GM12878 (cell line): Measurements from ENCODE around the gene TMEM94. TPM values are rescaled to one million over a fixed set of nuclear protein-coding genes. Genes with fewer than 3 reads are reported as not detected.

ENCODE experiments used
- ATAC-seq: fragments of 200-7000 bp; cut with Tn5 transposase; 3 replicates; pipeline ENCODE4 v1.9.1; 2020; ENCODE audit warnings: mild to moderate bottlenecking, moderate library complexity
- BruUV-seq: library from RNA; stranded (reverse); fragments of 400-500 nt; replicated peaks from 2 replicates; lab custom pipeline; 2021; lab: Mats Ljungman, UMichigan
- CTCF ChIA-PET: fragments of 300-600 bp; sonication (Branson Sonifier 250); formaldehyde crosslinking; extraction: SDS; loops from one replicate; lab custom pipeline; 2021; ENCODE audit warnings: inconsistent platforms; lab: Yijun Ruan, JAX
- POLR2A ChIA-PET: fragments of 350-600 bp; formaldehyde crosslinking; extraction: SDS; loops from one replicate; lab custom pipeline; 2021; ENCODE audit warnings: inconsistent platforms; lab: Charles Lee
- RAD21 ChIA-PET: fragments of 300-600 bp; sonication (Branson Sonifier 250); formaldehyde crosslinking; loops from one replicate; lab custom pipeline; 2023; ENCODE audit warnings: antibody characterized with exemption; ENCODE audit not compliant: unreplicated experiment; lab: Charles Lee
- SMC1A ChIA-PET: fragments of 300-600 bp; sonication (Branson Sonifier 250); formaldehyde crosslinking; loops from one replicate; lab custom pipeline; 2023; ENCODE audit not compliant: unreplicated experiment, uncharacterized antibody; lab: Charles Lee
- DNase-seq: peaks from one replicate; pipeline ENCODE4 v3.0.0-alpha.2; 2011; ENCODE audit warnings: low read depth, low spot score
- FAIRE-seq: peaks from 3 replicates; lab custom pipeline; 2011; peaks lifted over from hg19 to GRCh38; lab: Jason Lieb, UNC
- H2AFZ ChIP-seq: 2 replicates; pipeline ENCODE4 v1.6.0; 2011; ENCODE audit warnings: low read depth, low read length, control low read depth; ENCODE audit not compliant: control insufficient read depth
- H3K27ac ChIP-seq: 2 replicates; pipeline ENCODE4 v1.5.1; 2011; ENCODE audit warnings: control low read depth; ENCODE audit not compliant: control insufficient read depth, insufficient read depth
- H3K27me3 ChIP-seq, 2 experiments: replicated peaks in 1 of 2; 2 replicates each; pipeline versions ENCODE4 v1.6.0 to v1.6.1; 2011; ENCODE audit warnings: low read length in 1 of 2; ENCODE audit not compliant: control insufficient read depth in 2 of 2, insufficient read depth in 2 of 2
- H3K36me3 ChIP-seq, 2 experiments: 2 replicates each; pipeline ENCODE4 v1.5.1; 2011; ENCODE audit warnings: low read length in 1 of 2; ENCODE audit not compliant: control insufficient read depth in 2 of 2, insufficient read depth in 2 of 2
- H3K4me1 ChIP-seq: 2 replicates; pipeline ENCODE4 v1.6.1; 2011; ENCODE audit warnings: mild to moderate bottlenecking, low read length, moderate library complexity, mixed read lengths; ENCODE audit not compliant: control insufficient read depth, insufficient read depth
- H3K4me2 ChIP-seq: 2 replicates; pipeline ENCODE4 v1.6.0; 2011; ENCODE audit warnings: control low read depth; ENCODE audit not compliant: control insufficient read depth, insufficient read depth
- H3K4me3 ChIP-seq: fragments of 200-600 bp; sonication (generic); 2 replicates; pipeline ENCODE4 v1.5.1; 2016
- H3K79me2 ChIP-seq: 2 replicates; pipeline ENCODE4 v1.6.0; 2011; ENCODE audit warnings: low read length; ENCODE audit not compliant: control insufficient read depth, insufficient read depth
- H3K9ac ChIP-seq: 2 replicates; pipeline ENCODE4 v1.8.0; 2011; ENCODE audit warnings: low read length, control low read depth, mixed read lengths; ENCODE audit not compliant: control insufficient read depth, insufficient read depth
- H3K9me3 ChIP-seq: replicated peaks from 3 replicates; pipeline ENCODE4 v1.5.1; 2011; ENCODE audit warnings: mild to moderate bottlenecking, low read length; ENCODE audit not compliant: control insufficient read depth, insufficient read depth
- H4K20me1 ChIP-seq: 2 replicates; pipeline ENCODE4 v1.6.0; 2011; ENCODE audit not compliant: control insufficient read depth, insufficient read depth
- DPF2 ChIP-seq: fragments of 450-650 bp; IDR thresholded peaks from 2 replicates; pipeline ENCODE4 v1.6.1; 2017; ENCODE audit warnings: mild to moderate bottlenecking
- EZH2 ChIP-seq: IDR thresholded peaks from 2 replicates; pipeline ENCODE4 v1.6.1; 2012; ENCODE audit warnings: low read depth, mild to moderate bottlenecking, control low read depth, inconsistent platforms, low read length, borderline replicate concordance; ENCODE audit not compliant: control insufficient read depth
- LARP7 ChIP-seq: fragments of 450-650 bp; IDR thresholded peaks from 2 replicates; pipeline ENCODE4 v1.6.1; 2017; ENCODE audit warnings: mild to moderate bottlenecking
- MEF2A ChIP-seq: IDR thresholded peaks from 2 replicates; pipeline ENCODE4 v1.6.1; 2011; ENCODE audit warnings: low read depth, mild to moderate bottlenecking, low read length, moderate library complexity; ENCODE audit not compliant: insufficient read depth
- MTA2 ChIP-seq: fragments of 450-650 bp; IDR thresholded peaks from 2 replicates; pipeline ENCODE4 v1.6.1; 2016; ENCODE audit warnings: low read depth, mild to moderate bottlenecking, moderate library complexity
- NFYA ChIP-seq: IDR thresholded peaks from 2 replicates; pipeline ENCODE4 v1.6.1; 2011; ENCODE audit warnings: low read depth, mild to moderate bottlenecking, low read length, improper control_type of control experiment, borderline replicate concordance
- NR2C1 ChIP-seq: fragments of 450-650 bp; IDR thresholded peaks from 2 replicates; pipeline ENCODE4 v1.6.1; 2017; ENCODE audit warnings: antibody characterized with exemption, mild to moderate bottlenecking, moderate library complexity
- RB1 ChIP-seq: fragments of 450-650 bp; formaldehyde crosslinking; IDR thresholded peaks from 2 replicates; pipeline ENCODE4 v1.6.1; 2017; ENCODE audit warnings: mild to moderate bottlenecking, borderline replicate concordance
- RUNX3 ChIP-seq: IDR thresholded peaks from 2 replicates; pipeline ENCODE4 v1.6.1; 2012; ENCODE audit warnings: low read length, inconsistent platforms
- SMAD1 ChIP-seq: fragments of 450-650 bp; IDR thresholded peaks from 2 replicates; pipeline ENCODE4 v1.6.1; 2018; ENCODE audit warnings: mild to moderate bottlenecking, low read depth; ENCODE audit not compliant: partially characterized antibody
- SREBF1 ChIP-seq: IDR thresholded peaks from 2 replicates; pipeline ENCODE4 v1.6.1; 2012; ENCODE audit warnings: mild to moderate bottlenecking, low read length
- ZBED1 ChIP-seq: IDR thresholded peaks from 2 replicates; pipeline ENCODE4 v1.6.1; 2016; ENCODE audit warnings: borderline replicate concordance
- ZSCAN29 ChIP-seq: fragments of 450-650 bp; IDR thresholded peaks from 2 replicates; pipeline ENCODE4 v1.6.1; 2017; ENCODE audit warnings: mild to moderate bottlenecking, moderate library complexity
- WGBS: methylation state at CpG from one replicate; pipeline ENCODE4 v1.1.6; 2016; ENCODE audit warnings: low lambda C conversion rate; ENCODE audit not compliant: insufficient replicate concordance, insufficient coverage; ENCODE audit errors: missing lambda C conversion rate; 5-methylcytosine and 5-hydroxymethylcytosine counted together
- in situ Hi-C: fragments of 300-500 bp; cut with MboI; formaldehyde crosslinking; loops from 9 replicates; pipeline ENCODE4 v1.14.3; 2018; ENCODE audit warnings: mixed read lengths
- intact Hi-C: fragments of 100-400 bp; cut with micrococcal nuclease; formaldehyde crosslinking; loops from one replicate; pipeline ENCODE4 v1.14.2; 2022; ENCODE audit not compliant: unreplicated experiment
- polyA plus RNA-seq, 11 experiments: library from polyadenylated mRNA; depleted of rRNA in 4 of 11; unstranded in 6 of 11; stranded (reverse) in 5 of 11; fragments of >200 nt; fragmentation: Nextera tagmentation in 4 of 11; fragmentation: Illumina TruSeq in 1 of 11; extraction: Ambion mirVana in 4 of 11; extraction: Trizol in 1 of 11; gene quantifications; 1 replicate in 1 of 11; 2 replicates in 10 of 11; pipeline versions ENCODE4 v1.2.1 to v1.2.3, GENCODE V29; 2011 to 2016; ENCODE audit warnings: inconsistent platforms in 2 of 11, missing spikeins in 2 of 11, low read depth in 1 of 11
- total RNA-seq, 4 experiments: library from RNA; depleted of rRNA in 3 of 4; stranded (reverse); fragments of >200 nt in 3 of 4; fragmentation: Illumina TruSeq in 1 of 4; extraction: Trizol in 1 of 4; gene quantifications; 2 replicates each; pipeline versions ENCODE4 v1.2.1 to v1.2.3, GENCODE V29; 2013 to 2021
- TF ChIP-seq, protein P1 (sequence below): IDR thresholded peaks from 2 replicates; pipeline ENCODE4 v1.6.1; 2011; ENCODE audit warnings: low read depth, mild to moderate bottlenecking, low read length, moderate library complexity, borderline replicate concordance; ENCODE audit errors: extremely low read depth
- TF ChIP-seq, protein P2 (sequence below): IDR thresholded peaks from 2 replicates; pipeline ENCODE4 v1.6.1; 2012; ENCODE audit warnings: low read depth, low read length, improper control_type of control experiment
- TF ChIP-seq, protein P3 (sequence below): fragments of 150-350 bp; IDR thresholded peaks from 2 replicates; pipeline ENCODE4 v1.6.1; 2016; ENCODE audit warnings: low read depth, low read length

TMEM94 gene
- total and polyA plus RNA-seq, 10 of the 15 experiments (the other 5 are each of a cell fraction or from before 2014, with no cell fraction given): 0.31 to 70.7 (median 24.4) TPM

DNA sequence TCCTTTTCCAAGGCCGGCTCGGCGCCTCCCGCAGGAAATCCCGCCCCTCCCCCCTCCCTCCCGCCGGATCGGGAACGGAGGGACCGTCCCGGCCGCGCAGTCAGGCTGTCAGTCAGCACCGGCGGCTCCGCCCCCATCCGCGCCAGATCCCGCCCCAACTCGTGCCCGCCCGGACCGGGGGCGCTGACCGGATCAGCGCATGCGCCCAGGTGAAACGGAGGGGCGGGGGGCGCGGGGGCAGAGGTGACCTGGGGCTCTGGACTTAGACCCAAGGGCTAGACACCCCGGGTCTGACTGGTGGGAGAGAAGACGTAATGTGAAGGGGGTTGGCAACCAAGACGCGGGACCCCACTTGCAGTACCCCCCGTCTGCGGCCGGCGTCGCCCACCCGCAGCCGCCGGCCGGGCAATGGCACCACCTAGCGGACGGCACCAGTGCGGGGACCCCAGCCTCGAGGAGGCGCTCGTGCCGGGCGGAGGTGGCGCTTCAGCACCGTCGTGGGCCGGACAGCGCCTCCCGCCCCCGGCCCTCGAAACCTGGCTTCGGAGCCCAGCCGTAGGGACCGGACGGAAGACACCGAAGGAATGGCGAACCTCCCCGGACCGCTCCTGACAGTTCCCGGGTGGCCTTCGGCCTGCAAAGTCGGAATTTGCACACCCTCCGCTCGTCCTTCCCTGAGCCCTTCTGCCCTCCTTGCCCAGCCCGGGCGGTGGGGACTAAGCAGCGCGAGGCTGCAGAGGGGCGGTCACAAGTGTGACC lies 59.2 kb downstream of the TMEM94 start, which contains the start of gene CASKIN2 (continued):
- TF ChIP-seq RB1: peak; percentile 13; the same call in 1 of the 2 replicates

DNA sequence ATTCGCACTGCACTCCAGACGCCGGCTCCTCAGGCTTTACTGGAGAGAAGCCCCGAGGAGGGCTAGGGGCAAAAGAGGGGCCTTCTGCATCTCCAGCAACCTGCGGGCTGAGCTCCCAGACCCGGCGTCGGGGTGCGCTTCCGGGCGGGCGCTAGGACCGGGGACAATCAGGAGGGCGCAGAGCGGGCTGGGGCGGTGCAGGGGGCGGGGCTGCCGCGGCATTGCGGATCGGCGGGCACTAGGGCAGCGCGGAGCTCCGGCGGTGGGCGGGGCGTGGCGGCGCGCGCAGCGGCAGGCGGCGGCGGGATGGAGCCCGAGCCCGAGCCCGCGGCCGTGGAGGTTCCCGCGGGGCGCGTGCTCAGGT lies 59.8 kb downstream of the TMEM94 start, which contains the start of gene TSEN54:
TSEN54 (plus strand) TSS at position 274 of the 364 bp plus-strand sequence; CDS start at position 307, 33 bp downstream.
- ChIA-PET RAD21 (interaction anchor here (0.6 to 1.8 kb wide), 22 partner anchors 9 to 245 kb away, joined by 3 to 14 read pairs (median 4); partner anchors contain the start of genes GRB2, LLGL2, MIF4GD and SLC25A19), CTCF (interaction anchor here (0.6 to 2.1 kb wide), 24 partner anchors 8 to 245 kb away, joined by 3 to 21 read pairs (median 4); partner anchors contain the start of genes LLGL2, MIF4GD, MYO15B and SLC25A19), POLR2A (interaction anchor here (0.6 to 1.4 kb wide), 9 partner anchors 9 to 1061 kb away, joined by 3 to 5 read pairs (median 3); partner anchors contain the start of genes LLGL2 and WBP2), SMC1A (interaction anchor here (0.6 to 1.8 kb wide), 11 partner anchors 9 to 351 kb away, joined by 3 to 8 read pairs (median 4); partner anchors contain the start of genes GRB2, LLGL2 and TMEM94)
- Histone ChIP-seq H3K4me2 (peak within 1 kb of the TSS; percentile 100), H3K9me3 (no peaks in the 10 kb centered on the region), H3K79me2 (peaks cover 14% of the 10 kb centered on the region), H3K27me3 (no peaks in the 10 kb centered on the region), H2AFZ (peak within 1 kb of the TSS; percentile 94), H3K9ac (peak within 1 kb of the TSS; percentile 78), H3K4me1 (peaks cover 20% of the 10 kb centered on the region), H3K4me3 (peak within 1 kb of the TSS; percentile 95), H3K27ac (peak within 1 kb of the TSS; percentile 46), H3K36me3 (peaks cover 0 to 1% of the 10 kb centered on the region in 2 experiments; a peak in 3 of 4 replicates), H4K20me1 (no peaks in the 10 kb centered on the region)
- intact Hi-C loops (loop anchor here (2.0 to 10.0 kb wide), 2 partner anchors 73 to 251 kb away; partner anchors contain the start of genes GGA3 and MRPS7), in situ Hi-C loops (no loop called here)
- under 1% methylated on average over 24 of the region's 45 CpGs for WGBS
- ATAC-seq (peak; percentile 89), FAIRE-seq (peak; percentile 56), DNase-seq (peak; percentile 33)
- no TSS peak for BruUV-seq
- TF ChIP-seq SREBF1 (no peak), NR2C1 (peak; percentile 55; the same call in 1 of the 2 replicates), MTA2 (no peak), SMAD1 (no peak), ZBED1 (no peak), DPF2 (0 out of 2 replicates have a peak, but pooled peaks have one; percentile 24), RUNX3 (peak; percentile 64), MEF2A (no peak), ZSCAN29 (peak; percentile 67; the same call in 1 of the 2 replicates), EZH2 (no peak), NFYA (no peak), RB1 (no peak; the same call in 1 of the 2 replicates), LARP7 (no peak; the same call in 1 of the 2 replicates)
- TF ChIP-seq, protein P1, sequence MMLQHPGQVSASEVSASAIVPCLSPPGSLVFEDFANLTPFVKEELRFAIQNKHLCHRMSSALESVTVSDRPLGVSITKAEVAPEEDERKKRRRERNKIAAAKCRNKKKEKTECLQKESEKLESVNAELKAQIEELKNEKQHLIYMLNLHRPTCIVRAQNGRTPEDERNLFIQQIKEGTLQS: no peak
- TF ChIP-seq, protein P2, sequence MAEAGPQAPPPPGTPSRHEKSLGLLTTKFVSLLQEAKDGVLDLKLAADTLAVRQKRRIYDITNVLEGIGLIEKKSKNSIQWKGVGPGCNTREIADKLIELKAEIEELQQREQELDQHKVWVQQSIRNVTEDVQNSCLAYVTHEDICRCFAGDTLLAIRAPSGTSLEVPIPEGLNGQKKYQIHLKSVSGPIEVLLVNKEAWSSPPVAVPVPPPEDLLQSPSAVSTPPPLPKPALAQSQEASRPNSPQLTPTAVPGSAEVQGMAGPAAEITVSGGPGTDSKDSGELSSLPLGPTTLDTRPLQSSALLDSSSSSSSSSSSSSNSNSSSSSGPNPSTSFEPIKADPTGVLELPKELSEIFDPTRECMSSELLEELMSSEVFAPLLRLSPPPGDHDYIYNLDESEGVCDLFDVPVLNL: no peak
- TF ChIP-seq, protein P3, sequence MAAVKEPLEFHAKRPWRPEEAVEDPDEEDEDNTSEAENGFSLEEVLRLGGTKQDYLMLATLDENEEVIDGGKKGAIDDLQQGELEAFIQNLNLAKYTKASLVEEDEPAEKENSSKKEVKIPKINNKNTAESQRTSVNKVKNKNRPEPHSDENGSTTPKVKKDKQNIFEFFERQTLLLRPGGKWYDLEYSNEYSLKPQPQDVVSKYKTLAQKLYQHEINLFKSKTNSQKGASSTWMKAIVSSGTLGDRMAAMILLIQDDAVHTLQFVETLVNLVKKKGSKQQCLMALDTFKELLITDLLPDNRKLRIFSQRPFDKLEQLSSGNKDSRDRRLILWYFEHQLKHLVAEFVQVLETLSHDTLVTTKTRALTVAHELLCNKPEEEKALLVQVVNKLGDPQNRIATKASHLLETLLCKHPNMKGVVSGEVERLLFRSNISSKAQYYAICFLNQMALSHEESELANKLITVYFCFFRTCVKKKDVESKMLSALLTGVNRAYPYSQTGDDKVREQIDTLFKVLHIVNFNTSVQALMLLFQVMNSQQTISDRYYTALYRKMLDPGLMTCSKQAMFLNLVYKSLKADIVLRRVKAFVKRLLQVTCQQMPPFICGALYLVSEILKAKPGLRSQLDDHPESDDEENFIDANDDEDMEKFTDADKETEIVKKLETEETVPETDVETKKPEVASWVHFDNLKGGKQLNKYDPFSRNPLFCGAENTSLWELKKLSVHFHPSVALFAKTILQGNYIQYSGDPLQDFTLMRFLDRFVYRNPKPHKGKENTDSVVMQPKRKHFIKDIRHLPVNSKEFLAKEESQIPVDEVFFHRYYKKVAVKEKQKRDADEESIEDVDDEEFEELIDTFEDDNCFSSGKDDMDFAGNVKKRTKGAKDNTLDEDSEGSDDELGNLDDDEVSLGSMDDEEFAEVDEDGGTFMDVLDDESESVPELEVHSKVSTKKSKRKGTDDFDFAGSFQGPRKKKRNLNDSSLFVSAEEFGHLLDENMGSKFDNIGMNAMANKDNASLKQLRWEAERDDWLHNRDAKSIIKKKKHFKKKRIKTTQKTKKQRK: no peak
